Liver (tissue), 9 donors: ENCODE measurements around the gene HSD17B1. TPM values are rescaled to one million over a fixed set of nuclear protein-coding genes. Genes with fewer than 3 reads are reported as not detected.

Source experiments
- DNase-seq: peaks from one replicate; pipeline ENCODE4 v3.0.0-alpha.2; 2017; ENCODE audit warnings: low spot score
- H3K27ac ChIP-seq, 2 donors: one replicate each; pipeline ENCODE4 v1.7.0; 2013; ENCODE audit warnings: inconsistent platforms in 2 of 2, low read length in 2 of 2, control low read depth in 1 of 2, low read depth in 1 of 2, mild to moderate bottlenecking in 1 of 2
- H3K27me3 ChIP-seq, 4 donors: one replicate each; pipeline versions ENCODE4 v1.6.1 to v1.7.0; 2013; ENCODE audit warnings: low read length in 3 of 4, inconsistent platforms in 1 of 4, mild to moderate bottlenecking in 1 of 4, moderate library complexity in 1 of 4; ENCODE audit not compliant: control insufficient read depth in 4 of 4, insufficient read depth in 4 of 4
- H3K36me3 ChIP-seq, 4 donors: one replicate each; pipeline versions ENCODE4 v1.6.1 to v1.7.0; 2013; ENCODE audit warnings: low read length in 3 of 4, mild to moderate bottlenecking in 3 of 4, low read depth in 1 of 4, moderate library complexity in 1 of 4; ENCODE audit not compliant: control insufficient read depth in 4 of 4, insufficient read depth in 3 of 4
- H3K4me1 ChIP-seq, 4 donors: one replicate each; pipeline versions ENCODE4 v1.6.1 to v1.7.0; 2013; ENCODE audit warnings: low read length in 3 of 4, mild to moderate bottlenecking in 3 of 4, moderate library complexity in 1 of 4; ENCODE audit not compliant: control insufficient read depth in 4 of 4, insufficient read depth in 4 of 4
- H3K4me3 ChIP-seq, 3 donors: one replicate each; pipeline versions ENCODE4 v1.6.1 to v1.7.0; 2013; ENCODE audit warnings: low read length in 3 of 3, control low read depth in 1 of 3, low read depth in 1 of 3, mild to moderate bottlenecking in 1 of 3
- H3K9ac ChIP-seq, 2 donors: one replicate each; pipeline ENCODE4 v1.7.0; 2013; ENCODE audit warnings: low read length in 2 of 2, mild to moderate bottlenecking in 2 of 2, moderate library complexity in 2 of 2, control low read depth in 1 of 2, low read depth in 1 of 2
- H3K9me3 ChIP-seq, 4 donors: one replicate each; pipeline versions ENCODE4 v1.6.1 to v1.7.0; 2013; ENCODE audit warnings: low read length in 3 of 4; ENCODE audit not compliant: control insufficient read depth in 4 of 4
- EGR1 ChIP-seq, 2 donors: IDR thresholded peaks; 2 replicates each; pipeline ENCODE4 v1.6.1; 2016 to 2018; ENCODE audit warnings: antibody characterized with exemption in 2 of 2, low read depth in 2 of 2
- FOXA1 ChIP-seq: IDR thresholded peaks from 2 replicates; pipeline ENCODE4 v1.6.1; 2016; ENCODE audit warnings: antibody characterized with exemption
- FOXA2 ChIP-seq: IDR thresholded peaks from 2 replicates; pipeline ENCODE4 v1.6.1; 2016; ENCODE audit warnings: antibody characterized with exemption
- GABPA ChIP-seq, 2 donors: IDR thresholded peaks in 1 of 2; conservative IDR thresholded peaks in 1 of 2; 2 replicates each; pipeline ENCODE4 v1.6.1; 2016; ENCODE audit warnings: antibody characterized with exemption in 2 of 2, mild to moderate bottlenecking in 1 of 2, moderate library complexity in 1 of 2
- HNF4A ChIP-seq, 2 donors: conservative IDR thresholded peaks; 2 replicates each; pipeline ENCODE4 v1.6.1; 2016; ENCODE audit warnings: antibody characterized with exemption in 2 of 2, mild to moderate bottlenecking in 2 of 2
- HNF4G ChIP-seq: IDR thresholded peaks from 2 replicates; pipeline ENCODE4 v1.6.1; 2016; ENCODE audit warnings: antibody characterized with exemption
- JUND ChIP-seq, 2 donors: IDR thresholded peaks; 2 replicates each; pipeline ENCODE4 v1.6.1; 2016; ENCODE audit warnings: antibody characterized with exemption in 2 of 2
- NR2F2 ChIP-seq: IDR thresholded peaks from 2 replicates; pipeline ENCODE4 v1.6.1; 2016; ENCODE audit warnings: antibody characterized with exemption
- RAD21 ChIP-seq, 2 donors: IDR thresholded peaks; 2 replicates each; pipeline ENCODE4 v1.6.1; 2016; ENCODE audit warnings: antibody characterized with exemption in 2 of 2, mild to moderate bottlenecking in 2 of 2
- RXRA ChIP-seq, 2 donors: IDR thresholded peaks; 2 replicates each; pipeline ENCODE4 v1.6.1; 2017 to 2018; ENCODE audit warnings: antibody characterized with exemption in 2 of 2, mild to moderate bottlenecking in 1 of 2
- SP1 ChIP-seq: IDR thresholded peaks from 2 replicates; pipeline ENCODE4 v1.6.1; 2018; ENCODE audit warnings: antibody characterized with exemption, mild to moderate bottlenecking
- TAF1 ChIP-seq: conservative IDR thresholded peaks from 2 replicates; pipeline ENCODE4 v1.6.1; 2016; ENCODE audit warnings: antibody characterized with exemption, mild to moderate bottlenecking
- YY1 ChIP-seq: IDR thresholded peaks from 2 replicates; pipeline ENCODE4 v1.6.1; 2016; ENCODE audit warnings: antibody characterized with exemption, mild to moderate bottlenecking
- WGBS: extraction: QIAGEN DNeasy Blood & Tissue Kit; methylation state at CpG from one replicate; pipeline ENCODE4 v1.1.7; 2013; 5-methylcytosine and 5-hydroxymethylcytosine counted together
- polyA plus RNA-seq, 2 donors: library from polyadenylated mRNA; stranded (reverse) in 1 of 2; unstranded in 1 of 2; fragments of 200-250 nt in 1 of 2; fragments of >200 nt in 1 of 2; fragmentation: Nextera tagmentation in 1 of 2; extraction: Ambion mirVana in 1 of 2; gene quantifications; one replicate each; pipeline versions ENCODE4 v1.2.1 to v1.2.3, GENCODE V29; 2013 to 2015
- total RNA-seq, 2 donors: library from RNA; depleted of rRNA; stranded (reverse); fragments of >200 nt; gene quantifications; one replicate each; pipeline ENCODE4 v1.2.3, GENCODE V29; 2014
- TF ChIP-seq, protein P1 (sequence below): IDR thresholded peaks from 2 replicates; pipeline ENCODE4 v1.6.1; 2016; ENCODE audit warnings: antibody characterized with exemption, mild to moderate bottlenecking
- TF ChIP-seq, protein P2 (sequence below): IDR thresholded peaks from 2 replicates; pipeline ENCODE4 v1.6.1; 2016; ENCODE audit warnings: antibody characterized with exemption
- TF ChIP-seq, protein P3 (sequence below): IDR thresholded peaks from 2 replicates; pipeline ENCODE4 v1.6.1; 2016; ENCODE audit warnings: antibody characterized with exemption
- TF ChIP-seq, protein P4 (sequence below): fragments of 150-350 bp; IDR thresholded peaks from 2 replicates; pipeline ENCODE4 v1.5.1; 2017; ENCODE audit warnings: improper control_type of control experiment, low read depth, low read length; ENCODE audit not compliant: missing input control
- TF ChIP-seq, protein P5 (sequence below): IDR thresholded peaks from 2 replicates; pipeline ENCODE4 v1.6.1; 2016; ENCODE audit warnings: antibody characterized with exemption
- donor health status: healthy.
- donor health status: healthy.
- donor health status: healthy.
- donor health status: healthy.
- donor health status: healthy.

Gene HSD17B1
- total and polyA plus RNA-seq, 4 donors, result 0.67 to 1.8 (median 1.0) TPM

DNA sequence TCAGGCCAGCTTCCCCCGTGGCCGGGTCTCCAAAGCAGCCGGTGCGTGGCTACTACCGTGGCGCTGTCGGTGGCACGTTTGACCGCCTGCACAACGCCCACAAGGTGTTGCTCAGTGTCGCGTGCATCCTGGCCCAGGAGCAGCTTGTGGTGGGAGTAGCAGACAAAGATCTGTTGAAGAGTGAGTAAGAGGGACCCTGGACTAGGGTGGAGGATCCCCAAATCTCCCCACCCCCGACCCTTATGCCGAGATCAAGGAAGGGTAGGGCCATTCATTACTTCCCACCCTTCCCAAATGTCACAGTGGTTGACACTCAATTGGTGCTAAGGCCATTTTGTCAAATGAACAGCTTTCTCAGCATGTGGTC lies 10.4 kb downstream of the HSD17B1 start (continued):
- TF ChIP-seq, protein P1, sequence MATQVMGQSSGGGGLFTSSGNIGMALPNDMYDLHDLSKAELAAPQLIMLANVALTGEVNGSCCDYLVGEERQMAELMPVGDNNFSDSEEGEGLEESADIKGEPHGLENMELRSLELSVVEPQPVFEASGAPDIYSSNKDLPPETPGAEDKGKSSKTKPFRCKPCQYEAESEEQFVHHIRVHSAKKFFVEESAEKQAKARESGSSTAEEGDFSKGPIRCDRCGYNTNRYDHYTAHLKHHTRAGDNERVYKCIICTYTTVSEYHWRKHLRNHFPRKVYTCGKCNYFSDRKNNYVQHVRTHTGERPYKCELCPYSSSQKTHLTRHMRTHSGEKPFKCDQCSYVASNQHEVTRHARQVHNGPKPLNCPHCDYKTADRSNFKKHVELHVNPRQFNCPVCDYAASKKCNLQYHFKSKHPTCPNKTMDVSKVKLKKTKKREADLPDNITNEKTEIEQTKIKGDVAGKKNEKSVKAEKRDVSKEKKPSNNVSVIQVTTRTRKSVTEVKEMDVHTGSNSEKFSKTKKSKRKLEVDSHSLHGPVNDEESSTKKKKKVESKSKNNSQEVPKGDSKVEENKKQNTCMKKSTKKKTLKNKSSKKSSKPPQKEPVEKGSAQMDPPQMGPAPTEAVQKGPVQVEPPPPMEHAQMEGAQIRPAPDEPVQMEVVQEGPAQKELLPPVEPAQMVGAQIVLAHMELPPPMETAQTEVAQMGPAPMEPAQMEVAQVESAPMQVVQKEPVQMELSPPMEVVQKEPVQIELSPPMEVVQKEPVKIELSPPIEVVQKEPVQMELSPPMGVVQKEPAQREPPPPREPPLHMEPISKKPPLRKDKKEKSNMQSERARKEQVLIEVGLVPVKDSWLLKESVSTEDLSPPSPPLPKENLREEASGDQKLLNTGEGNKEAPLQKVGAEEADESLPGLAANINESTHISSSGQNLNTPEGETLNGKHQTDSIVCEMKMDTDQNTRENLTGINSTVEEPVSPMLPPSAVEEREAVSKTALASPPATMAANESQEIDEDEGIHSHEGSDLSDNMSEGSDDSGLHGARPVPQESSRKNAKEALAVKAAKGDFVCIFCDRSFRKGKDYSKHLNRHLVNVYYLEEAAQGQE, result no peak
- TF ChIP-seq FOXA2, result no peak
- TF ChIP-seq YY1, result no peak

DNA sequence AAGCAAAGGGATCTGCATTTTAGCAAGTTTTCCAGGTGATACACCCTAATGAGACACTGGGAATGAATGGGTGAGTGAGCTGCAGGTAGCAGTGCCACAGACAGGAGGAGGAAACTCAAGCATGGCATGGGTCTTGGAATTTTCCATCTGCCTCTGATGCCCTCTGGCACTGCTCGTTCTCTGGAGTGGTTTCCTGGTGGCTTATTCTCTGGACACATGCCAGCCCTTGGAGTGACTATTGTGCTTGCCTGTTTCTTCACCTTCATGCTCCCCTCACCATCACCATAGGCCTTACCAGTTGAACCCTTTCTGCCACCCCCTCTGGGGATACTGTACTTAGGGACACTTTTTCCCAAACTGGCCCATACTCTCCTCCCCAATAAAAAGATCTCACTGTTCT lies 10.8 kb downstream of the HSD17B1 start:
- no peak overlapping the region for H3K9ac ChIP-seq
- H3K27me3 ChIP-seq, result no peaks in the 10 kb centered on the region
- H3K27ac ChIP-seq, result peak overlapping the region; percentile 49 to 85
- DNase-seq, result no peak
- WGBS, result 13% methylated on average over 1 of the region's 1 CpG
- TF ChIP-seq TAF1, result no peak
- no peak for TF ChIP-seq EGR1 (IDR thresholded peaks at IDR 0.05; ENCODE audit: low read depth in 2 of 2)
- TF ChIP-seq FOXA1, result no peak
- TF ChIP-seq, protein P2, sequence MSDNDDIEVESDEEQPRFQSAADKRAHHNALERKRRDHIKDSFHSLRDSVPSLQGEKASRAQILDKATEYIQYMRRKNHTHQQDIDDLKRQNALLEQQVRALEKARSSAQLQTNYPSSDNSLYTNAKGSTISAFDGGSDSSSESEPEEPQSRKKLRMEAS, result no peak
- TF ChIP-seq FOXA2, result no peak
- no peak for TF ChIP-seq HNF4A (conservative IDR thresholded peaks at IDR 0.05)
- no peak for TF ChIP-seq GABPA (IDR thresholded peaks at IDR 0.05 in 1 of 2, conservative IDR thresholded peaks at IDR 0.05 in 1 of 2)
- TF ChIP-seq, protein P1, result no peak
- no peak for TF ChIP-seq YY1
- TF ChIP-seq, protein P3, sequence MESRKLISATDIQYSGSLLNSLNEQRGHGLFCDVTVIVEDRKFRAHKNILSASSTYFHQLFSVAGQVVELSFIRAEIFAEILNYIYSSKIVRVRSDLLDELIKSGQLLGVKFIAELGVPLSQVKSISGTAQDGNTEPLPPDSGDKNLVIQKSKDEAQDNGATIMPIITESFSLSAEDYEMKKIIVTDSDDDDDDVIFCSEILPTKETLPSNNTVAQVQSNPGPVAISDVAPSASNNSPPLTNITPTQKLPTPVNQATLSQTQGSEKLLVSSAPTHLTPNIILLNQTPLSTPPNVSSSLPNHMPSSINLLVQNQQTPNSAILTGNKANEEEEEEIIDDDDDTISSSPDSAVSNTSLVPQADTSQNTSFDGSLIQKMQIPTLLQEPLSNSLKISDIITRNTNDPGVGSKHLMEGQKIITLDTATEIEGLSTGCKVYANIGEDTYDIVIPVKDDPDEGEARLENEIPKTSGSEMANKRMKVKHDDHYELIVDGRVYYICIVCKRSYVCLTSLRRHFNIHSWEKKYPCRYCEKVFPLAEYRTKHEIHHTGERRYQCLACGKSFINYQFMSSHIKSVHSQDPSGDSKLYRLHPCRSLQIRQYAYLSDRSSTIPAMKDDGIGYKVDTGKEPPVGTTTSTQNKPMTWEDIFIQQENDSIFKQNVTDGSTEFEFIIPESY, result no peak
- no peak for TF ChIP-seq NR2F2
- TF ChIP-seq HNF4G, result no peak
- no peak for TF ChIP-seq RXRA (IDR thresholded peaks at IDR 0.05)
- no peak for TF ChIP-seq RAD21 (IDR thresholded peaks at IDR 0.05)
- no peak for TF ChIP-seq JUND (IDR thresholded peaks at IDR 0.05)
- TF ChIP-seq, protein P4, sequence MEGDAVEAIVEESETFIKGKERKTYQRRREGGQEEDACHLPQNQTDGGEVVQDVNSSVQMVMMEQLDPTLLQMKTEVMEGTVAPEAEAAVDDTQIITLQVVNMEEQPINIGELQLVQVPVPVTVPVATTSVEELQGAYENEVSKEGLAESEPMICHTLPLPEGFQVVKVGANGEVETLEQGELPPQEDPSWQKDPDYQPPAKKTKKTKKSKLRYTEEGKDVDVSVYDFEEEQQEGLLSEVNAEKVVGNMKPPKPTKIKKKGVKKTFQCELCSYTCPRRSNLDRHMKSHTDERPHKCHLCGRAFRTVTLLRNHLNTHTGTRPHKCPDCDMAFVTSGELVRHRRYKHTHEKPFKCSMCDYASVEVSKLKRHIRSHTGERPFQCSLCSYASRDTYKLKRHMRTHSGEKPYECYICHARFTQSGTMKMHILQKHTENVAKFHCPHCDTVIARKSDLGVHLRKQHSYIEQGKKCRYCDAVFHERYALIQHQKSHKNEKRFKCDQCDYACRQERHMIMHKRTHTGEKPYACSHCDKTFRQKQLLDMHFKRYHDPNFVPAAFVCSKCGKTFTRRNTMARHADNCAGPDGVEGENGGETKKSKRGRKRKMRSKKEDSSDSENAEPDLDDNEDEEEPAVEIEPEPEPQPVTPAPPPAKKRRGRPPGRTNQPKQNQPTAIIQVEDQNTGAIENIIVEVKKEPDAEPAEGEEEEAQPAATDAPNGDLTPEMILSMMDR, result no peak
- TF ChIP-seq, protein P5, sequence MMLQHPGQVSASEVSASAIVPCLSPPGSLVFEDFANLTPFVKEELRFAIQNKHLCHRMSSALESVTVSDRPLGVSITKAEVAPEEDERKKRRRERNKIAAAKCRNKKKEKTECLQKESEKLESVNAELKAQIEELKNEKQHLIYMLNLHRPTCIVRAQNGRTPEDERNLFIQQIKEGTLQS, result no peak
- no peak for TF ChIP-seq SP1
- H3K4me1 ChIP-seq, result peaks cover 15 to 63% (median 51%) of the 10 kb centered on the region in 4 donors
- H3K4me3 ChIP-seq, result peak overlapping the region; percentile 7 to 85 (median 80)
- H3K9me3 ChIP-seq, result no peaks in the 10 kb centered on the region
- peaks cover 0 to 9% (median 6%) of the 10 kb centered on the region in 4 donors for H3K36me3 ChIP-seq
